HG02981 (cell line): ENCODE results near the gene CCDC40.

ENCODE experiments used
- ATAC-seq: cut with Tn5 transposase; IDR thresholded peaks from one replicate; pipeline ENCODE4 v1.9.1; 2021; ENCODE audit warnings: mild to moderate bottlenecking, moderate library complexity; ENCODE audit not compliant: unreplicated experiment

The CCDC40 gene

GRCh38 chr17:80111702-80112470 lies 75.4 kb downstream of the CCDC40 start:
- ATAC-seq, result no peak

- no peak for ATAC-seq
These were observed 76.1 kb downstream of the CCDC40 start for GRCh38 chr17:80112471-80113032.

DNA sequence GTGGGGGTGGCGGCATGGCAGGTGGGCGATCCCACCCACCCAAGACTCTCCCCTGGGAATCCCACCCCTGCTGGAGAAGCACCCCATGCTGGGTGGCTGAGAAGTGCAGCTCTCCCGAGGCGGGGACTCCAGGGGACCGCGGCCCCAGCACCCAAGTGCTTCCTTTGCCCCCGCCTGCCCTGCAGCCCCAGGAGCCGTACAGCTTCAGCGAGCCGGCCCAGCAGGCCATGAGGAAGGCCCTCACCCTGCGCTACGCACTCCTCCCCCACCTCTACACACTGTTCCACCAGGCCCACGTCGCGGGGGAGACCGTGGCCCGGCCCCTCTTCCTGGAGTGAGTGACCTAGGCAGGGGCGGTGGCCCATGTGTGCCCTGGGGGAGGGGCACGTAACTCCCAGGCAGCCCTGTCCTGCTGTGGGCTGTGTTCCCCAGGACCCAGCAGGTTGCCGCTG lies 76.6 kb downstream of the CCDC40 start:
- no peak for ATAC-seq

- ATAC-seq, result no peak
These were observed 78.3 kb downstream of the CCDC40 start for GRCh38 chr17:80114758-80115157.

GRCh38 chr17:80115159-80115558 lies 78.7 kb downstream of the CCDC40 start:
- ATAC-seq, result no peak

DNA sequence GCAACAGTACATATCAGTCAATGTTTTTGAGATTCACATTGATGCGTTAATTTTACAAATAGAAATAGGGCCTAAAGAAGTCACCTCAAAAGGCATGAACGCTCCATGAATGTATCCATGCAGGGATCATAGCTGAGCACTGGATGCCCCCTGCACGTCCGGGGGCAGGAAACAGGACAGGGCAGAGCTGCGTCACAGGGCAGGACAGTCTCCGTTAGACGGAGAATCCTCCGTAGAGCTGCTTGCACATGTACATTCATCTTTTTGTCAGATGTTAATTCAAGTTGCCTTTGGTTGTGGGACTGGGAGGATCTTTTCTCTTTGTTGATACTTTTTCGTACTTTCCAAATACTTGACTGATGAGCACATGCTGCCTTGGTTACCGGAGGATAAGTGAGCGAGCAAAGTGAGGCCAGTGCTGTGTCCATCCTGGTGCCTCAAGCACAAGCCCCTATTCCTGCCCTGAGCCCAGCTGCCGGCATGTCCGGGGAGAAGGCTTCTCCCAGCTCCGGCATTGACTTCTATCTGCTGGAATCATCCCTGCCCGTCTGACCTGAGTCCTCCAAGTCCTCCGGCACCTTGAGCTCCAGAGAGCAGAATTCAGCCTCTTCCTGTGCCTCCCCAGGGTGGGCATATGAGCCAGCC lies 80.0 kb downstream of the CCDC40 start:
- ATAC-seq, result no peak

GRCh38 chr17:80116921-80117380 lies 80.5 kb downstream of the CCDC40 start:
- ATAC-seq, result no peak

DNA sequence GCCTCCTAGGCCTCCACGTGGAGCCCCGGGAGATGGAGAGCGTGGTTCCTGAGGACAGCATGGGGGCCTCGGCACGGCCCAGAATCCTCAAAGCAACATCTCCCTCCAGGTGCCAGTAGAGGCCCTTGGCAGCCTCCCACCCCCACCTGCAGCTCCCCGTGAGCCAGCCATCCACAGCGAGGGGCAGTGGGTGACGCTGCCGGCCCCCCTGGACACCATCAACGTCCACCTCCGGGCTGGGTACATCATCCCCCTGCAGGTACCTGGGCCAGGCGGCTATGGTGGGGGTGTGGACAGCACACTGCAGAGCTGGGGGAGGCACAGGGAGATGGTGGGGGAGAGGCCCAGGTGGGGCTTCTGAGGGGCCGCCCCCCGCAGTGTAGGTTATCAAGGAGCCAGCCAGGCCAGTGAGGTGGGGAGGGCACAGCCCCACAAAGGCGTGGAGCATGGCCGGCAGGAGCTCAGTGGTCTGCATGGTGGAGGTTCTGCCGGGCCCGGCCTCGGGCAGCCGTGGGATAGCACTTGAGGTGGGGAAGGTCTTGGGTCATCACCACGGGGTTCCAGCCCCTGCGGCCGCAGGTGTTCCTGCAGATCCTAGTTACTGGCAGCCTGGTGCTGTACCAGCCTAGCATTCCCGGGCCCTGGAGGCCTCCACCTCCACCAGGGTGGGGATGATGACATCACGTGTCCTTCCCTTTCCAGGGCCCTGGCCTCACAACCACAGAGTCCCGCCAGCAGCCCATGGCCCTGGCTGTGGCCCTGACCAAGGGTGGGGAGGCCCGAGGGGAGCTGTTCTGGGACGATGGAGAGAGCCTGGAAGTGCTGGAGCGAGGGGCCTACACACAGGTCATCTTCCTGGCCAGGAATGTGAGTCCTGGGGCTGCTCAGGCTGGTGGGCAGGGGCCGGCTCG lies 81.3 kb downstream of the CCDC40 start:
- no peak for ATAC-seq

DNA sequence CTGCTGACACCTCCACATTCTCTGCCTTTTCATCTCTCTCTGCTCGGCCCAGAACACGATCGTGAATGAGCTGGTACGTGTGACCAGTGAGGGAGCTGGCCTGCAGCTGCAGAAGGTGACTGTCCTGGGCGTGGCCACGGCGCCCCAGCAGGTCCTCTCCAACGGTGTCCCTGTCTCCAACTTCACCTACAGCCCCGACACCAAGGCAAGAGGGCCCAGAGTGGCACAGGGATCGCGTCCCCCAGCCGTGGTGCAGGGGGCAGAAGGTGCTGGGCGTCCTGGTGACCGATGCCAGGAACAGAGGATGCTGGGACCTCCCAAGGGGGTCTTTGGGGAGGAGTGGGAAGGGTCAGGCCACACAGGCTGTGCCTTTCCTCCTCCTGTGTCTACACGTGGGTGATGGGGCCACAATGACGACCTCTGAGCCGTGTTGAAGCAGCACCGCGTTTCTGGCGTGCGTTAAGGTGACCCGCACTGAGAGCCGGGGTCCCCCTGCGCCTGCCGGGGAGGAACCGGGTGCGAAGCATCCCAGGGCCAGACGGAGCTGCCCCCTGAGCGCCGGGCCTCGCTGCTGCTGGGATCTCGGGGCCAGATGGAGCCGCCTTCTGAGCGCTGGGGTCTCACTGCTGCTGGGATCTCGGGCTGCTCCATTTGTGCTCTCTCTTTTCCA lies 82.3 kb downstream of the CCDC40 start:
- no peak for ATAC-seq

DNA sequence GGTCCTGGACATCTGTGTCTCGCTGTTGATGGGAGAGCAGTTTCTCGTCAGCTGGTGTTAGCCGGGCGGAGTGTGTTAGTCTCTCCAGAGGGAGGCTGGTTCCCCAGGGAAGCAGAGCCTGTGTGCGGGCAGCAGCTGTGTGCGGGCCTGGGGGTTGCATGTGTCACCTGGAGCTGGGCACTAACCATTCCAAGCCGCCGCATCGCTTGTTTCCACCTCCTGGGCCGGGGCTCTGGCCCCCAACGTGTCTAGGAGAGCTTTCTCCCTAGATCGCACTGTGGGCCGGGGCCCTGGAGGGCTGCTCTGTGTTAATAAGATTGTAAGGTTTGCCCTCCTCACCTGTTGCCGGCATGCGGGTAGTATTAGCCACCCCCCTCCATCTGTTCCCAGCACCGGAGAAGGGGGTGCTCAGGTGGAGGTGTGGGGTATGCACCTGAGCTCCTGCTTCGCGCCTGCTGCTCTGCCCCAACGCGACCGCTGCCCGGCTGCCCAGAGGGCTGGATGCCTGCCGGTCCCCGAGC lies 82.9 kb downstream of the CCDC40 start:
- ATAC-seq, result no peak

GRCh38 chr17:80119839-80120238 lies 83.4 kb downstream of the CCDC40 start:
- no peak for ATAC-seq

GRCh38 chr17:80122026-80122575 lies 85.7 kb downstream of the CCDC40 start:
- ATAC-seq, result no peak

GRCh38 chr17:80122926-80123505 lies 86.6 kb downstream of the CCDC40 start:
- ATAC-seq, result no peak

GRCh38 chr17:80123791-80124190 lies 87.3 kb downstream of the CCDC40 start:
- no peak for ATAC-seq

- ATAC-seq, result no peak
These were observed 88.0 kb downstream of the CCDC40 start for GRCh38 chr17:80124351-80124981.

- ATAC-seq, result no peak
These were observed 89.4 kb downstream of the CCDC40 start for GRCh38 chr17:80125656-80126448.

DNA sequence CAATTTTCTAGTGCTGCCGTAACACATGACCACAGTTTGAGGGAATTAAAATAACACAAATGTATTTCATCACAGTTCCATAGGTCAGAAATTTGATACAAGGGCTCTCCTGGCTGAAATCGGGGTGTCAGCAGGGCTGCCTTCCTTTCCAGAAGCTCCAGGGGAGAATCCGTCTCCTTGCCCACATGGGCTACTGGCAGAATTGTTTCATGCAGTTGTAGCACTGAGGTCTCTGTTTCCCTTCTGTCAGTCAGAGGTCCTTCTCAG lies 89.9 kb downstream of the CCDC40 start:
- no peak for ATAC-seq

DNA sequence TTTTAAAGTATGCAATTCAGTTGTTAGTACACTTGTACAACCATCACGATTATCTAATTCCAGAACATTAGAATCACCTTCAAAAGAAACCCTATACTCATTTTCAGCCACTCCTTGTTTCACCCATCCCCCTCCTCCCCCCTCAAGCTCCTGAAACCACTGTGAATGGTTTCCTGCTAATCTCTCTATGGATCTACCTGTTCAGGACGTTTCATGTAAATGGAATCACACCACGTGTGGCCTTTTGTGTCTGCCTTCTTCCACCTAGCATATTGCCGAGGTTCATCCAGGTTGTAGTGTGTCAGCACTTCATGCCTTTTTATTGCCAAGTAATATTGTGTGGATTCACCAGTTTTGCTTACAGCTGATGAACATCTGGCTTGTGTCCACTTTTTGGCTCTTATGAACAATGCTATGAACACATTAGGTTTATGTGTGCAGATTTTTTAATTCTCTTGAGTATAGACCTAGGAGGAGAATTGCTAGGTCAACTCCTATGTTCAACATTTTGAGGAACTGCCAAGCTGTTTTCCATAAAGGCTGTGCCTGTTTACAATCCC lies 92.6 kb downstream of the CCDC40 start:
- no peak for ATAC-seq
